GM21717 (cell line): ENCODE measurements around the gene KCTD10.

Experiments
- ATAC-seq: cut with Tn5 transposase; IDR thresholded peaks from one replicate; pipeline ENCODE4 v1.9.1; 2021; ENCODE audit warnings: mild to moderate bottlenecking, moderate library complexity; ENCODE audit not compliant: unreplicated experiment

Gene KCTD10

GRCh38 chr12:109477185-109477962, at the start of gene KCTD10, which contains the start of gene UBE3B:
TSS of gene KCTD10 (minus strand) at chr12:109477300. CDS start at chr12:109477262, 38 bp downstream.
TSS of gene UBE3B (plus strand) at chr12:109477634. CDS start at chr12:109483552, 5,918 bp downstream.
- peak; percentile 83 for ATAC-seq

GRCh38 chr12:109525279-109525585, 48.1 kb upstream of the KCTD10 start:
- no peak for ATAC-seq

- ATAC-seq = no peak
Measured at GRCh38 chr12:109524466-109525278, 47.6 kb upstream of the KCTD10 start.

GRCh38 chr12:109523504-109523903, 46.4 kb upstream of the KCTD10 start:
- no peak for ATAC-seq

- no peak for ATAC-seq
Measured at GRCh38 chr12:109523071-109523470, 46.0 kb upstream of the KCTD10 start.

GRCh38 chr12:109521831-109522230, 44.7 kb upstream of the KCTD10 start:
- ATAC-seq = no peak

GRCh38 chr12:109519787-109520186, 42.7 kb upstream of the KCTD10 start:
- ATAC-seq = no peak

- ATAC-seq = no peak
Measured at GRCh38 chr12:109518820-109519665, 41.9 kb upstream of the KCTD10 start.

- no peak for ATAC-seq
Measured at GRCh38 chr12:109517619-109518018, 40.5 kb upstream of the KCTD10 start.

GRCh38 chr12:109513977-109514376, 36.9 kb upstream of the KCTD10 start:
- ATAC-seq = no peak

- no peak for ATAC-seq
Measured at GRCh38 chr12:109513051-109513450, 36.0 kb upstream of the KCTD10 start.

- no peak for ATAC-seq
Measured at GRCh38 chr12:109512608-109513007, 35.5 kb upstream of the KCTD10 start.

- no peak for ATAC-seq
Measured at GRCh38 chr12:109510196-109510595, 33.1 kb upstream of the KCTD10 start.

- no peak for ATAC-seq
Measured at GRCh38 chr12:109504068-109504467, 27.0 kb upstream of the KCTD10 start.

- no peak for ATAC-seq
Measured at GRCh38 chr12:109503611-109504010, 26.5 kb upstream of the KCTD10 start.

- ATAC-seq = no peak
Measured at GRCh38 chr12:109502332-109502731, 25.2 kb upstream of the KCTD10 start.

GRCh38 chr12:109501299-109501698, 24.2 kb upstream of the KCTD10 start:
- no peak for ATAC-seq

GRCh38 chr12:109500406-109501185, 23.5 kb upstream of the KCTD10 start:
- no peak for ATAC-seq

- ATAC-seq = no peak
Measured at GRCh38 chr12:109497675-109498074, 20.6 kb upstream of the KCTD10 start.

GRCh38 chr12:109496306-109496705, 19.2 kb upstream of the KCTD10 start:
- ATAC-seq = no peak
